SH-SY5Y (cell line): Measurements from ENCODE around the gene PGLYRP2.

Experiments
- GATA2 ChIP-seq: IDR thresholded peaks from 2 replicates; pipeline ENCODE4 v1.6.1; 2011; ENCODE audit warnings: mild to moderate bottlenecking, low read depth, low read length
- GATA3 ChIP-seq: IDR thresholded peaks from 2 replicates; pipeline ENCODE4 v1.6.1; 2011; ENCODE audit warnings: low read depth, mild to moderate bottlenecking, low read length, moderate library complexity

DNA sequence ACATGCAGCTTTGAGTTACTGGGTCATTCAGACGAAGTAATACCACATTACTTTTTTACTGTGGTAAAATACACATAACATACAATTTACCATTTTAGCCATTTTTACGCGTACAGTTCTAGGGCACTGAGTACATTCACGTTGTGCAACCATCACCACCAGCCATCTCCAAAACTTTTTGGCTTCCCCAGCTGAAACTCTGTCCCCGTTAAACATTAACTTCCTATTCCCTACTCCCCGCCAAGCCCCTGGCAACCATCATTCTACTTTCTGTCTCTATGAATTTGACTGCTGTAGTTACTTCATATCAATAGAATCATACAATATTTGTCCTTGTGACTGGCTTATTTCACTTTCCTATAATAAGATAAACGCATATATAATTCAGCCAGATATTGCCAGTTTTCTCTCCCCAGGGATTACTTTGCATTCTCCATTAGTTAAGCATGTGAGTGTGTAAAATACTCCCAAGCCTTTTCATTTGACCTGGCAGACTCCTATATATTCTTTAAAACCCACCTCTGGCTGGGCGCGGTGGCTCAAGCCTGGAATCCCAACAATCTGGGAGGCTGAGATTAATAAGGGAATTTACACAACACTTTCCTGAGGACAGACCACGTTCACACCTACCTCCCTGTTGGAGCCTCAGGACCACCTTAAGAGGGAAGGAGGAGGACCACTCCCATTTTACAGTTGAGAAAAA lies 19.0 kb upstream of the PGLYRP2 start:
- no peak for TF ChIP-seq GATA2
- no peak for TF ChIP-seq GATA3
